ENCODE results near the gene MRPL14.

MRPL14 gene

GRCh38 chr6:44150317-44150917 lies 23.2 kb upstream of the MRPL14 start:
- no peaks in the 10 kb centered on the region for H4K20me1 ChIP-seq (ENCODE audit: insufficient read depth, low read length)
- no peaks in the 10 kb centered on the region for H3K36me3 ChIP-seq (replicated peaks; ENCODE audit: insufficient read depth, low read length)
- no peak overlapping the region for H3K4me2 ChIP-seq (ENCODE audit: low read depth, low read length)
- TF ChIP-seq EZH2 (optimal IDR thresholded peaks at IDR 0.05; ENCODE audit: low read depth, low read length) (no peak), CTCF (IDR thresholded peaks at IDR 0.05; ENCODE audit: low read length) (no peak), EZH2phosphoT487 (IDR thresholded peaks at IDR 0.05; ENCODE audit: low read length) (no peak)
- no peaks in the 10 kb centered on the region for H3F3A ChIP-seq (ENCODE audit: insufficient read depth, low read length)
- H3K4me3 ChIP-seq (ENCODE audit: low read length): no peak overlapping the region
- no peak overlapping the region for H3K27ac ChIP-seq (ENCODE audit: low read length)
- H3K27me3 ChIP-seq (replicated peaks; ENCODE audit: insufficient read depth, low read length): no peaks in the 10 kb centered on the region
- H2AFZ ChIP-seq (ENCODE audit: low read length): no peak overlapping the region
- no peak overlapping the region for H3K9ac ChIP-seq (ENCODE audit: low read length)
- H3K9me3 ChIP-seq (replicated peaks; ENCODE audit: insufficient read depth, low read length): no peaks in the 10 kb centered on the region
- DNase-seq: no peak
- H3K4me1 ChIP-seq (ENCODE audit: low read length): no peaks in the 10 kb centered on the region
- H3K79me2 ChIP-seq (ENCODE audit: low read length): no peaks in the 10 kb centered on the region
- no peaks in the 10 kb centered on the region for H3K9me2 ChIP-seq (replicated peaks; ENCODE audit: insufficient read depth, low read length)

- no peak overlapping the region for H3K9ac ChIP-seq (ENCODE audit: low read length)
- no peaks in the 10 kb centered on the region for H3F3A ChIP-seq (ENCODE audit: insufficient read depth, low read length)
- no peaks in the 10 kb centered on the region for H3K27me3 ChIP-seq (replicated peaks; ENCODE audit: insufficient read depth, low read length)
- no peaks in the 10 kb centered on the region for H4K20me1 ChIP-seq (ENCODE audit: insufficient read depth, low read length)
- DNase-seq: no peak
- H3K27ac ChIP-seq (ENCODE audit: low read length): no peak overlapping the region
- no peaks in the 10 kb centered on the region for H3K36me3 ChIP-seq (replicated peaks; ENCODE audit: insufficient read depth, low read length)
- H3K9me2 ChIP-seq (replicated peaks; ENCODE audit: insufficient read depth, low read length): no peaks in the 10 kb centered on the region
- no peak overlapping the region for H2AFZ ChIP-seq (ENCODE audit: low read length)
- H3K4me1 ChIP-seq (ENCODE audit: low read length): no peaks in the 10 kb centered on the region
- TF ChIP-seq EZH2 (optimal IDR thresholded peaks at IDR 0.05; ENCODE audit: low read depth, low read length) (no peak), EZH2phosphoT487 (IDR thresholded peaks at IDR 0.05; ENCODE audit: low read length) (no peak), CTCF (IDR thresholded peaks at IDR 0.05; ENCODE audit: low read length) (no peak)
- no peak overlapping the region for H3K4me3 ChIP-seq (ENCODE audit: low read length)
- H3K9me3 ChIP-seq (replicated peaks; ENCODE audit: insufficient read depth, low read length): no peaks in the 10 kb centered on the region
- H3K4me2 ChIP-seq (ENCODE audit: low read depth, low read length): no peak overlapping the region
- no peaks in the 10 kb centered on the region for H3K79me2 ChIP-seq (ENCODE audit: low read length)
Observed at GRCh38 chr6:44149369-44150012, 22.2 kb upstream of the MRPL14 start.

DNA sequence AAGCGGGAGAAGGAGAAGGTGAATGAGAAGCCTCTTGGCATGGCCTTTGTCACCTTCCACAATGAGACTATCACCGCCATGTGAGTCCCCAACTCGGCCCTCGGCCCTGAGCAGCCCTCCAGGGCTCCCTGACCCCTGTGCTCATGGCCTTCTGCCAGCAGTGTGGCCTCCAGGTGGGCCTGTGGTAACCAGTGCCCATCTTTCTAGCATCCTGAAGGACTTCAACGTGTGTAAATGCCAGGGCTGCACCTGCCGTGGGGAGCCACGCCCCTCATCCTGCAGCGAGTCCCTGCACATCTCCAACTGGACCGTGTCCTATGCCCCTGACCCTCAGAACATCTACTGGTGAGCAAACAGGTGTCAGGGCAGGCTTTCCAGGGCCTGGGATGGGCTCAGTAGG lies 21.1 kb upstream of the MRPL14 start:
- H3F3A ChIP-seq (ENCODE audit: insufficient read depth, low read length): no peaks in the 10 kb centered on the region
- H3K9me2 ChIP-seq (replicated peaks; ENCODE audit: insufficient read depth, low read length): no peaks in the 10 kb centered on the region
- H4K20me1 ChIP-seq (ENCODE audit: insufficient read depth, low read length): no peaks in the 10 kb centered on the region
- H3K36me3 ChIP-seq (replicated peaks; ENCODE audit: insufficient read depth, low read length): no peaks in the 10 kb centered on the region
- no peak overlapping the region for H3K9ac ChIP-seq (ENCODE audit: low read length)
- no peaks in the 10 kb centered on the region for H3K79me2 ChIP-seq (ENCODE audit: low read length)
- H3K27ac ChIP-seq (ENCODE audit: low read length): no peak overlapping the region
- H2AFZ ChIP-seq (ENCODE audit: low read length): no peak overlapping the region
- H3K4me1 ChIP-seq (ENCODE audit: low read length): no peaks in the 10 kb centered on the region
- H3K27me3 ChIP-seq (replicated peaks; ENCODE audit: insufficient read depth, low read length): no peaks in the 10 kb centered on the region
- no peak for DNase-seq
- no peak overlapping the region for H3K4me2 ChIP-seq (ENCODE audit: low read depth, low read length)
- no peak overlapping the region for H3K4me3 ChIP-seq (ENCODE audit: low read length)
- TF ChIP-seq EZH2phosphoT487 (IDR thresholded peaks at IDR 0.05; ENCODE audit: low read length) (no peak), CTCF (IDR thresholded peaks at IDR 0.05; ENCODE audit: low read length) (no peak), EZH2 (optimal IDR thresholded peaks at IDR 0.05; ENCODE audit: low read depth, low read length) (no peak)
- H3K9me3 ChIP-seq (replicated peaks; ENCODE audit: insufficient read depth, low read length): no peaks in the 10 kb centered on the region

Data from MM.1S (cell line).